Gastroesophageal sphincter (tissue), 4 donors: ENCODE results near the gene SLC38A10. TPM values are rescaled to one million over a fixed set of nuclear protein-coding genes. Genes with fewer than 3 reads are reported as not detected.

Source experiments
- ATAC-seq: fragments of 150-250 bp; one replicate; pipeline ENCODE4 v1.9.1; 2016; ENCODE audit warnings: mild to moderate bottlenecking, moderate library complexity
- H3K27ac ChIP-seq, 4 donors: fragments of 200-600 bp; sonication (generic) in 3 of 4; 1 replicate in 3 of 4; 2 replicates in 1 of 4; pipeline ENCODE4 v1.5.1; 2016 to 2019
- H3K27me3 ChIP-seq: fragments of 200-600 bp; sonication (generic); one replicate; pipeline ENCODE4 v1.5.1; 2019
- H3K36me3 ChIP-seq, 2 donors: fragments of 200-600 bp; sonication (generic); one replicate each; pipeline ENCODE4 v1.5.1; 2019; ENCODE audit warnings: control low read depth in 1 of 2
- H3K4me1 ChIP-seq, 3 donors: fragments of 200-600 bp; sonication (generic); 1 replicate in 2 of 3; 2 replicates in 1 of 3; pipeline ENCODE4 v1.5.1; 2016 to 2019; ENCODE audit warnings: control low read depth in 2 of 3
- H3K4me3 ChIP-seq, 2 donors: fragments of 200-600 bp; sonication (generic); one replicate each; pipeline ENCODE4 v1.5.1; 2019; ENCODE audit warnings: mild to moderate bottlenecking in 1 of 2, moderate library complexity in 1 of 2
- H3K9me3 ChIP-seq, 3 donors: fragments of 200-600 bp; sonication (generic); one replicate each; pipeline ENCODE4 v1.5.1; 2017 to 2019; ENCODE audit warnings: control low read depth in 2 of 3
- EP300 ChIP-seq: sonication (generic); formaldehyde crosslinking; IDR thresholded peaks from one replicate; pipeline ENCODE4 v1.6.1; 2017; ENCODE audit warnings: antibody characterized with exemption, mild to moderate bottlenecking
- POLR2A ChIP-seq, 2 donors: fragments of 450-650 bp; IDR thresholded peaks; one replicate each; pipeline ENCODE4 v1.6.1; 2017; ENCODE audit warnings: antibody characterized with exemption in 2 of 2, mild to moderate bottlenecking in 2 of 2, moderate library complexity in 1 of 2
- POLR2AphosphoS5 ChIP-seq: sonication (generic); formaldehyde crosslinking; IDR thresholded peaks from one replicate; pipeline ENCODE4 v1.6.1; 2017; ENCODE audit warnings: antibody characterized with exemption
- WGBS, 2 donors: methylation state at CpG; one replicate each; pipeline ENCODE4 v1.1.5; 2018; ENCODE audit warnings: low coverage in 1 of 2; 5-methylcytosine and 5-hydroxymethylcytosine counted together
- total RNA-seq, 4 donors: library from RNA; depleted of rRNA; stranded (reverse); fragments of >200 nt; gene quantifications; one replicate each; pipeline ENCODE4 v1.1.0, GENCODE V29; 2016
- TF ChIP-seq, protein P1 (sequence below), 4 experiments: fragments of 200-600 bp in 2 of 4; fragments of 450-650 bp in 2 of 4; sonication (generic) in 1 of 4; IDR thresholded peaks; one replicate each; pipeline ENCODE4 v1.5.1; 2017 to 2019; ENCODE audit warnings: antibody characterized with exemption in 4 of 4, mild to moderate bottlenecking in 2 of 4, moderate library complexity in 2 of 4

SLC38A10 gene
- total RNA-seq, 4 donors from 2014 or later, result 70.5 to 99.6 (median 81.8) TPM

DNA sequence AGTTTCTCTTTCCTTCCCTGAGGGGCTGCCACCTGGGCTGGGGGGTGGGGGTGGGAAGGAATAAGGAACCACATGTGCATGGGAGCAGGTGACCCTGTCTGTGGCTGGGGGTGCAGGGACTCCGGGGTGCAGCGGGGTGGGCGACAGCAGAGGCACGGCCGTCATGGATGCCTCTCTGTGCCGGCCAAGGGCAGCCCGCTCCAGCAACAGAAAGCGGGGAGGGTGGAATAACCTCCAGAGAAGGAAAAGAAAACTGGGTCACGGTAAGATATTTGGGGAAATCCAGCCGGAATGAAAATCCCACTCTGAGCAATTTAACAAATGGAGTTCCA is 51.8 kb downstream of the SLC38A10 start:
- ATAC-seq, result no peak
- 65 to 71% methylated on average over 4 to 10 of the region's 10 CpGs for WGBS, 2 donors

DNA sequence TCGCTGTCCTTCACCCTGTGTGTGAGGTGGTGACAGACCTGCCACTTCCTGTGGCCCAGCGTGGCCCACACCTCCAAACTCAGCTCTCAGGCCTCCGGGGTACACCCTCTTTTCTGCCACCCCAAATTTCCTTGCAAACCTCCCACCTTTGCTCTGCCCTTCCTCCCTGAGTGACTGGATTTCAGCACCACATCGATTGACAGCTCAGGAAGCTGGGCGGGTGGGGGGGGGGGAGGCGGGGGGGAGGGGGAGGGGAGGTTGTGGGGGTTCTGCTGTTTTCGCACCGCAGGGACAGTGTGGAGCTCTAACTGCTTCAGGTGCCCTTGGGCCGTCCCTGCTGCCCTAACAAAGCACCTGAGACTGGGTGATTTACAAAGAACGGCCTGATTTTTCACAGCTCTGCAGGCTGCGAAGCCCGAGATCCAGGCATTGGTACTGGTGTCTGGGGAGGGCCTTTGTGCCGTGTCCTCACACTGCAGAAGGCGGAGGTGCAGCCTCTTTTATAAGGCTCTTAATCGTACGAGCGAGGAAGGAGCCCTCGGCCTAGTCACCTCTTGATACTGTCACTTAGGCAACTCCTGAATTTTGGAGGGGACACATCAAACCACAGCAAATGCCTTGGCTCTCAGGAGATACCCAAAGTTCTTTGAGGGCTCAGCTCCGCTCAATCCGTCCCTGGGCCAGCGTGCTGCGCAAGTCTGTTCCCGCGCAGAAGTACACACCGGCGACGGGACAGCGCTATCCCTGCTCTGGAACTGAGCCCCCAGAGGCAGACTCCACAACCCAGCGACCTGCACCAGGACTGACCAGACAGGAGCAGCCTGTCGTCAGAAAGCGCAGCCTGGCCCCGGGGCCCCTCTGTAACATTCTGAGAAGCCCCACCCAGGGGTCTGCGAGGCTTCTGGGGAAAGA is 52.4 kb downstream of the SLC38A10 start:
- Histone ChIP-seq H3K4me1 (peaks cover 0 to 40% (median 17%) of the 10 kb centered on the region in 3 donors), H3K9me3 (no peaks in the 10 kb centered on the region), H3K27ac (no peak overlapping the region), H3K4me3 (no peak overlapping the region), H3K27me3 (no peaks in the 10 kb centered on the region), H3K36me3 (peaks cover 0 to 36% of the 10 kb centered on the region in 2 donors)
- TF ChIP-seq POLR2AphosphoS5 (no peak), EP300 (no peak), POLR2A (IDR thresholded peaks at IDR 0.05) (no peak)
- TF ChIP-seq, protein P1, sequence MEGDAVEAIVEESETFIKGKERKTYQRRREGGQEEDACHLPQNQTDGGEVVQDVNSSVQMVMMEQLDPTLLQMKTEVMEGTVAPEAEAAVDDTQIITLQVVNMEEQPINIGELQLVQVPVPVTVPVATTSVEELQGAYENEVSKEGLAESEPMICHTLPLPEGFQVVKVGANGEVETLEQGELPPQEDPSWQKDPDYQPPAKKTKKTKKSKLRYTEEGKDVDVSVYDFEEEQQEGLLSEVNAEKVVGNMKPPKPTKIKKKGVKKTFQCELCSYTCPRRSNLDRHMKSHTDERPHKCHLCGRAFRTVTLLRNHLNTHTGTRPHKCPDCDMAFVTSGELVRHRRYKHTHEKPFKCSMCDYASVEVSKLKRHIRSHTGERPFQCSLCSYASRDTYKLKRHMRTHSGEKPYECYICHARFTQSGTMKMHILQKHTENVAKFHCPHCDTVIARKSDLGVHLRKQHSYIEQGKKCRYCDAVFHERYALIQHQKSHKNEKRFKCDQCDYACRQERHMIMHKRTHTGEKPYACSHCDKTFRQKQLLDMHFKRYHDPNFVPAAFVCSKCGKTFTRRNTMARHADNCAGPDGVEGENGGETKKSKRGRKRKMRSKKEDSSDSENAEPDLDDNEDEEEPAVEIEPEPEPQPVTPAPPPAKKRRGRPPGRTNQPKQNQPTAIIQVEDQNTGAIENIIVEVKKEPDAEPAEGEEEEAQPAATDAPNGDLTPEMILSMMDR (IDR thresholded peaks at IDR 0.05), result no peak
- 70 to 88% methylated on average over 2 to 5 of the region's 33 CpGs for WGBS, 2 donors
- ATAC-seq, result no peak

More for the DNA sequence above, 51.8 kb downstream of the SLC38A10 start:
- Histone ChIP-seq H3K36me3 (peaks cover 0 to 39% of the 10 kb centered on the region in 2 donors), H3K9me3 (no peaks in the 10 kb centered on the region), H3K27ac (no peak overlapping the region), H3K4me1 (peaks cover 0 to 33% (median 11%) of the 10 kb centered on the region in 3 donors), H3K4me3 (no peak overlapping the region), H3K27me3 (no peaks in the 10 kb centered on the region)
- TF ChIP-seq POLR2AphosphoS5, result no peak
- TF ChIP-seq, protein P1 (IDR thresholded peaks at IDR 0.05), result no peak
- TF ChIP-seq EP300, result no peak
- no peak for TF ChIP-seq POLR2A (IDR thresholded peaks at IDR 0.05)

DNA sequence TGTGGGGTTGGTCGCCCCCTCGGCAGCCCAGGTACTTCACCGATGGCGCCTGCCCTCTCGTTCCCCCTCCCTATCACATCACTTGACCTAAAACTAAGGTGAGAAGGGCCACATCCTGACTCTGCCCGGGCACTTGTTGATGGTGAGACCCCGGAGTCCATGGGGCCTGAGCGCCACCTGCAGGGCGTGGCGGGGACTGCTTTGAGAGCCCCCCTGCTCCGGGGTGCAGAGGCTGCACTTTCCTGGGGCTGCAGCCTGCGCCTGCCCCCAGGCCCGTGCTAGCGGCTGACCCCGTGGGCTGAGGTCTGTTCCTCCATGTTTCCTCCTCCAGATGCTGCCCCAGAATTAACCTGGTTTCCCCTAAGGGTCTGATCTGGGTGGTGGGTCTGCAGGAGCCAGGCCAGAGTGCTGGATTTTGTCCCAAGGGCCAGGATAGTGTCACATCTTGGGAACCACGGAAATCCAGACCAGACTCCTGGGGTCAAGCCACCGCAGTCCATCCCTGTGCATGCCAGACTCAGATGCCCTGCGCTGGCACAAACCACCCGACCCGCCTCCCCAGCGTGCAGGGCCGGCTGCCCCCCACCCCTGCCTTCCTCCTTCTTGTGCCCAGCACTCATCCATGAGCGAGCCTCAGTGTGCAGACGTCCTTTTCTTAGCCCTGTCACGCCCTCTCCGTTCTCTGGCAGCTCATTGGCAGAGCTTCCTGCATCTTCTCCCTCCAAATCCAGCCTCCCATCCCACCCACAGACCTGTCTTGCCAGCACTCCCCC is 53.3 kb downstream of the SLC38A10 start:
- no peaks in the 10 kb centered on the region for H3K9me3 ChIP-seq
- H3K4me3 ChIP-seq, result no peak overlapping the region
- no peaks in the 10 kb centered on the region for H3K27me3 ChIP-seq
- H3K4me1 ChIP-seq, result peaks cover 0 to 48% (median 26%) of the 10 kb centered on the region in 3 donors
- 59% methylated on average over 6 of the region's 26 CpGs; no CpG with 5 or more reads in 1 of the 2 donors for WGBS, 2 donors
- ATAC-seq, result no peak
- H3K36me3 ChIP-seq, result peaks cover 0 to 40% of the 10 kb centered on the region in 2 donors
- no peak overlapping the region for H3K27ac ChIP-seq
- TF ChIP-seq, protein P1 (IDR thresholded peaks at IDR 0.05), result peak in 3 of 4 experiments; percentile 63 to 88 (median 76)
- TF ChIP-seq POLR2AphosphoS5, result no peak

DNA sequence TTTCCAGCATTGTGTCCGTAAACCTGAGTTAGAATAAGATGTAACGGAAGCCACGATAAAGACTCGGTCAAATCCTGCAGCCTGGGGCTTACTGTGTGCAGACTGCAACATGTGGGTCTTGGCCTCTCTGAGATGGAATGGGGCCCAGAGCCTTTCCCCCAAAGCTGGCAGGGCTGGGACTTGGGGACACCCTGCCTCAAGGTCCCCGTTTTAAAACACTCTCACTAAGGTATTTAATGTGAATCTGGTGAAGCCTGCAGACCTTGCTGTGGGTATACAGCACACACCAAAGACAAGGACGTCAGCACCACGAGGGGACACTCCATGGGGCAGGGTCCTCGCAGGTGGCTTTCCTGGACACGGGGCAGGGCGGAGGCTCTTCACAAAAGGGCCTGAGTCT is 53.9 kb downstream of the SLC38A10 start:
- H3K4me3 ChIP-seq, result no peak overlapping the region
- H3K27me3 ChIP-seq, result no peaks in the 10 kb centered on the region
- H3K27ac ChIP-seq, result no peak overlapping the region
- TF ChIP-seq, protein P1 (IDR thresholded peaks at IDR 0.05), result no peak
- TF ChIP-seq EP300 (no peak), POLR2A (IDR thresholded peaks at IDR 0.05) (no peak), POLR2AphosphoS5 (no peak)
- ATAC-seq, result no peak
- peaks cover 0 to 54% (median 27%) of the 10 kb centered on the region in 3 donors for H3K4me1 ChIP-seq
- 75 to 83% methylated on average over 1 to 4 of the region's 10 CpGs for WGBS, 2 donors
- no peaks in the 10 kb centered on the region for H3K9me3 ChIP-seq
- peaks cover 0 to 40% of the 10 kb centered on the region in 2 donors for H3K36me3 ChIP-seq
